ENCODE data around the gene JMY. TPM values are rescaled to one million over a fixed set of nuclear protein-coding genes. Genes with fewer than 3 reads are reported as not detected.

The JMY gene
- total RNA-seq, 1 donor from 2014 or later, result 6.9 TPM

DNA sequence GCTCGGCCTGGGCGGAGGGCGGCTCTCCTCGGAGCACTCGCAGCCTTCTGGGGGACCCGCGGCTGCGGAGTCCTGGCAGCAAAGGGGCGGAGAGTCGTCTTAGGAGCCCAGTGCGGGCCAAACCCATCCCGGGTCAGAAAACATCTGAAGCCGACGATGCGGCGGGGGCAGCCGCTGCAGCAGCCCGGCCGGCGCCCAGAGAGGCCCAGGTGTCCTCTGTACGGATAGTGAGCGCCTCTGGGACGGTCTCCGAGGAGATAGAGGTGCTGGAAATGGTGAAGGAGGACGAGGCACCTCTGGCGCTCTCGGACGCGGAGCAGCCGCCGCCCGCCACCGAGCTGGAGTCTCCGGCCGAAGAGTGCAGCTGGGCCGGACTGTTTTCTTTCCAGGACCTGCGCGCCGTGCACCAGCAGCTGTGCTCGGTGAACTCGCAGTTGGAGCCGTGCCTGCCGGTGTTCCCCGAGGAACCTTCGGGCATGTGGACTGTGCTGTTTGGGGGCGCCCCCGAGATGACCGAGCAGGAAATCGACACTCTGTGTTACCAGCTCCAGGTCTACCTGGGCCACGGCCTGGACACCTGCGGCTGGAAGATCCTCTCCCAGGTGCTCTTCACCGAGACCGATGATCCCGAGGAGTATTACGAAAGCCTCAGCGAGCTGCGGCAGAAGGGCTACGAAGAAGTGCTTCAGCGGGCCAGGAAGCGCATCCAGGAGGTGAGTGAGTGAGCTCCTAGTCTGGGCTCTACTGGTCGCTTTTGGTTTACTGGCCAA is 1.2 kb downstream of the JMY start:
- ATAC-seq (ENCODE audit: low read depth), result peak; percentile 11
- CTCF ChIA-PET, result no interaction called here
- peak; percentile 50 for DNase-seq
- H3K27ac Mint-ChIP-seq, result peak overlapping the region; percentile 69
- no peaks in the 10 kb centered on the region for H3K27me3 Mint-ChIP-seq
- TF ChIP-seq, protein P1, sequence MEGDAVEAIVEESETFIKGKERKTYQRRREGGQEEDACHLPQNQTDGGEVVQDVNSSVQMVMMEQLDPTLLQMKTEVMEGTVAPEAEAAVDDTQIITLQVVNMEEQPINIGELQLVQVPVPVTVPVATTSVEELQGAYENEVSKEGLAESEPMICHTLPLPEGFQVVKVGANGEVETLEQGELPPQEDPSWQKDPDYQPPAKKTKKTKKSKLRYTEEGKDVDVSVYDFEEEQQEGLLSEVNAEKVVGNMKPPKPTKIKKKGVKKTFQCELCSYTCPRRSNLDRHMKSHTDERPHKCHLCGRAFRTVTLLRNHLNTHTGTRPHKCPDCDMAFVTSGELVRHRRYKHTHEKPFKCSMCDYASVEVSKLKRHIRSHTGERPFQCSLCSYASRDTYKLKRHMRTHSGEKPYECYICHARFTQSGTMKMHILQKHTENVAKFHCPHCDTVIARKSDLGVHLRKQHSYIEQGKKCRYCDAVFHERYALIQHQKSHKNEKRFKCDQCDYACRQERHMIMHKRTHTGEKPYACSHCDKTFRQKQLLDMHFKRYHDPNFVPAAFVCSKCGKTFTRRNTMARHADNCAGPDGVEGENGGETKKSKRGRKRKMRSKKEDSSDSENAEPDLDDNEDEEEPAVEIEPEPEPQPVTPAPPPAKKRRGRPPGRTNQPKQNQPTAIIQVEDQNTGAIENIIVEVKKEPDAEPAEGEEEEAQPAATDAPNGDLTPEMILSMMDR (IDR thresholded peaks at IDR 0.05), result no peak
- intact Hi-C loops (cut with micrococcal nuclease), result loop anchor here (1.0 to 10.0 kb wide), 8 partner anchors 102 to 1418 kb away; partner anchors contain the start of genes ARSB, DHFR, HOMER1 and MSH3
- peak overlapping the region; percentile 91 for H3K4me3 Mint-ChIP-seq
- POLR2A ChIA-PET, result interaction anchor here (0.6 to 1.4 kb wide), 5 partner anchors 14 to 1019 kb away, joined by 3 to 6 read pairs (median 4); partner anchors contain the start of genes HOMER1, SERINC5 and TENT2
- H3K36me3 Mint-ChIP-seq (ENCODE audit: low read depth), result peaks cover 8% of the 10 kb centered on the region
- peaks cover 41% of the 10 kb centered on the region for H3K4me1 Mint-ChIP-seq
- H3K9me3 Mint-ChIP-seq, result no peaks in the 10 kb centered on the region

DNA sequence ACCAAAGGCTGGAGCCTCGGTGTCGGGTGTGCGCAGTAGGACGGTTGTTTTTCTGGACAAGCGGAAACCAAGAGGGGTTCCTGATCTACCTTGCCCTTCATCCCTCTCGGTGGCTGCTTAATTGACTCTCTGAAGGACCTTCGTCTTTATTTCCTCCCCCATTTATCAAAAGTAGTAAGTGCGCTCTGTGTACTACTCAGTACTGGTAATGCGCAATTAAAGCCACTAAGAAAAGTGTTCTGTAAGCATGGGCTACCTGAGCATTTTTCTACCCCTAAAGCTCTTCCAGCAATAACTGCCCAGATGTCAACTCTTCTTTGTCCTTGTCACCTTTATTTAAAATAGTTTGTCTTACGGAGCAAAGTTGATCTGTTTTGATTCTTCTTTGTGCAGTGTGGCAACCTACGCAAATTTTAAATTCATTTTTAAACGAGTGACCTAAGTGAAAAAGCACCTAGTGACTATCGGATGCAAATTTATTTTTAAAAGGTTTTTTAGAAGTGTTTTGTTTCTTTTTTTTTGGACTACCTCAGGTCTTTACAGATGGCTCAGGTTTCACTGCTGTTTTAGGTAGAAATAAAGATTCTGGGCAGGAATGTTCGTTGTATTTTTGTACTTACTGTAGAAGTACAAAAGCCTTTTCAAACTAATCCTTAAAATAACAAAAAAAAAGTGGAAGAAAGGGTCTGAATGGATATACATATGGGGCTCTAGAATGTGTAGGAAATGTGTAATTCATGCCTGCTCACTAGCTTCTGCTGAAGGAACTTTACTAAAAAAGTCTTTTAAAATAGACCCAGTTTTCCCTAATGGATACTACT is 2.0 kb downstream of the JMY start:
- ATAC-seq (ENCODE audit: low read depth) (no peak), DNase-seq (no peak)
- intact Hi-C loops (cut with micrococcal nuclease), result loop anchor here (1.0 to 10.0 kb wide), 7 partner anchors 103 to 1417 kb away; partner anchors contain the start of genes ARSB, DHFR, MSH3 and SERINC5
- H3K36me3 Mint-ChIP-seq (ENCODE audit: low read depth), result peaks cover 8% of the 10 kb centered on the region
- H3K27ac Mint-ChIP-seq, result peak overlapping the region; percentile 39
- TF ChIP-seq, protein P1 (IDR thresholded peaks at IDR 0.05), result no peak
- peaks cover 49% of the 10 kb centered on the region for H3K4me1 Mint-ChIP-seq
- H3K9me3 Mint-ChIP-seq, result no peaks in the 10 kb centered on the region
- H3K27me3 Mint-ChIP-seq, result no peaks in the 10 kb centered on the region
- ChIA-PET CTCF (no interaction called here), POLR2A (interaction anchor here (0.6 to 1.4 kb wide), 2 partner anchors 13 to 276 kb away, joined by 3 to 4 read pairs; partner anchors contain the start of gene HOMER1)
- peak overlapping the region; percentile 91 for H3K4me3 Mint-ChIP-seq

DNA sequence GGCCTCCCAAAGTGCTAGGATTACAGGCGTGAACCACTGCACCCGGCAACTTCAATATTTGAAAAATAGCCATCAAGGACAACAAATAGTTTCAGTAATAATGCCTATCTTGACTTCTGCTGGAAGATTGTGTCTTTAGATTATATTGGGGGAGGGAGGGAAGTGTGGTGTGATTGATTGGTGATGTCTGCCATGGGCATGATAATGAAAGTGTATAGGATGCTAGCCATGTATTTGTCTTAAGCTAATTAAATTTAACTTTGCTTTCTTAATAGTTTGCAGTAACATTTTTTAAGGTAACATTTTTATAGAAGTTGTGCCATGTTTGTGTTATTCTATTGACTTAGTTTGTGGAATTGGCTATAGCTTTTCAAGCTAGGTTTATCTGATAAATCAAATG is 4.6 kb downstream of the JMY start:
- CTCF ChIA-PET, result no interaction called here
- H3K4me3 Mint-ChIP-seq, result no peak overlapping the region
- peaks cover 46% of the 10 kb centered on the region for H3K4me1 Mint-ChIP-seq
- no peak overlapping the region for H3K27ac Mint-ChIP-seq
- POLR2A ChIA-PET, result no interaction called here
- H3K36me3 Mint-ChIP-seq (ENCODE audit: low read depth), result peaks cover 6% of the 10 kb centered on the region
- DNase-seq, result no peak
- no peaks in the 10 kb centered on the region for H3K9me3 Mint-ChIP-seq
- intact Hi-C loops (cut with micrococcal nuclease), result no loop called here
- no peak for ATAC-seq (ENCODE audit: low read depth)
- TF ChIP-seq, protein P1 (IDR thresholded peaks at IDR 0.05), result no peak
- no peaks in the 10 kb centered on the region for H3K27me3 Mint-ChIP-seq

DNA sequence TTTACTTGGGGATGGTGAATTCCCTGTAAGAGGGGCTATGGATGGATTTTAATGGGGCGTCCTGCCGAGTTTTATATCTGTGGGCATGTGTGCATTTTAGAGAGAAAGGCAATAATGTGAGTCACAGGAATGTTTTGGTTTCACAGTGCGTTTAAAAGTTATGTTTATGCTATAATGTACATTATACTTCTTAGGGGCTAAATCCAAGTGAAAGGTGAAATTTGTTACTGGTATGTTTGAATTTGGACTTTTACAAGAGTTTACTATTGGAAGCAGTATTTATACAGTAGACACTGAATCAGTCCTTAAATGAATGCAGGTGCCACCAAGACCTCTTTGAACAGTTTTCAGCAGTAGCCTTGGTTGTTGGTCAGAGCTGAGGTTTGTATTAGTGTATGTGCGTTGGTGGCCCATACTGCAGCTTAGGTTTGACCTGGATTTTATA is 5.6 kb downstream of the JMY start:
- ATAC-seq (ENCODE audit: low read depth) (no peak), DNase-seq (no peak)
- H3K9me3 Mint-ChIP-seq, result no peaks in the 10 kb centered on the region
- CTCF ChIA-PET, result no interaction called here
- H3K36me3 Mint-ChIP-seq (ENCODE audit: low read depth), result peaks cover 4% of the 10 kb centered on the region
- H3K27me3 Mint-ChIP-seq, result no peaks in the 10 kb centered on the region
- POLR2A ChIA-PET, result no interaction called here
- H3K4me3 Mint-ChIP-seq, result no peak overlapping the region
- peaks cover 50% of the 10 kb centered on the region for H3K4me1 Mint-ChIP-seq
- H3K27ac Mint-ChIP-seq, result no peak overlapping the region
- TF ChIP-seq, protein P1 (IDR thresholded peaks at IDR 0.05), result no peak
- intact Hi-C loops (cut with micrococcal nuclease), result no loop called here

Data from activated B cell treated with CpG ODN at 0.5 μM for 24 hours (primary cell).